ENCODE results near the gene UBE2E2.

Gene UBE2E2

GRCh38 chr3:23549148-23549910, 346.2 kb downstream of the UBE2E2 start:
- DNase-seq: no peak

- no peak for DNase-seq
Observed at GRCh38 chr3:23550402-23550801, 347.3 kb downstream of the UBE2E2 start.

- no peak for DNase-seq
Observed at GRCh38 chr3:23552506-23552905, 349.4 kb downstream of the UBE2E2 start.

- no peak for DNase-seq
Observed at GRCh38 chr3:23553353-23553752, 350.2 kb downstream of the UBE2E2 start.

- no peak for DNase-seq
Observed at GRCh38 chr3:23565041-23565775, 362.1 kb downstream of the UBE2E2 start.

GRCh38 chr3:23566499-23566898, 363.4 kb downstream of the UBE2E2 start:
- no peak for DNase-seq

- DNase-seq: no peak
Observed at GRCh38 chr3:23567917-23568316, 364.8 kb downstream of the UBE2E2 start.

GRCh38 chr3:23573827-23574226, 370.7 kb downstream of the UBE2E2 start:
- no peak for DNase-seq

- no peak for DNase-seq
Observed at GRCh38 chr3:23574822-23575315, 371.7 kb downstream of the UBE2E2 start.

- no peak for DNase-seq
Observed at GRCh38 chr3:23575697-23576096, 372.6 kb downstream of the UBE2E2 start.

- DNase-seq: no peak
Observed at GRCh38 chr3:23576379-23576959, 373.3 kb downstream of the UBE2E2 start.

GRCh38 chr3:23580096-23580713, 377.1 kb downstream of the UBE2E2 start:
- no peak for DNase-seq

- DNase-seq: no peak
Observed at GRCh38 chr3:23583980-23584740, 381.0 kb downstream of the UBE2E2 start.

- no peak for DNase-seq
Observed at GRCh38 chr3:23587513-23587912, 384.4 kb downstream of the UBE2E2 start.

GRCh38 chr3:23588547-23588946, 385.4 kb downstream of the UBE2E2 start:
- no peak for DNase-seq

GRCh38 chr3:23589602-23590001, 386.5 kb downstream of the UBE2E2 start:
- no peak for DNase-seq

GRCh38 chr3:23590424-23591273, 387.5 kb downstream of the UBE2E2 start:
- no peak for DNase-seq

GRCh38 chr3:23591374-23591773, 388.2 kb downstream of the UBE2E2 start:
- no peak for DNase-seq

GRCh38 chr3:23592961-23593931, 390.1 kb downstream of the UBE2E2 start:
- no peak for DNase-seq

- DNase-seq: no peak
Observed at GRCh38 chr3:23594066-23594465, 390.9 kb downstream of the UBE2E2 start.

Measured in CD4-positive, alpha-beta T cell treated with Interleukin-10 for 1 hour (primary cell).